K562 (cell line): ENCODE data around the gene RPL36AL. TPM values are rescaled to one million over a fixed set of nuclear protein-coding genes. Genes with fewer than 3 reads are reported as not detected.

Source experiments
- CBFB ChIP-seq: sonication (generic); formaldehyde crosslinking; IDR thresholded peaks from 2 replicates; pipeline ENCODE4 v1.4.0; 2020; ENCODE audit warnings: mild to moderate bottlenecking, missing genetic modification reagents
- CBX3 ChIP-seq, 2 experiments: IDR thresholded peaks; 1 replicate in 1 of 2; 2 replicates in 1 of 2; pipeline ENCODE4 v1.6.1; 2012; ENCODE audit warnings: inconsistent platforms in 2 of 2, low read length in 2 of 2, borderline replicate concordance in 1 of 2, control low read depth in 1 of 2
- CEBPZ ChIP-seq: fragments of 150-350 bp; IDR thresholded peaks from 2 replicates; pipeline ENCODE4 v1.6.1; 2014; ENCODE audit warnings: low read depth, mild to moderate bottlenecking, low read length, borderline replicate concordance
- ESRRA ChIP-seq: fragments of 450-650 bp; IDR thresholded peaks from 2 replicates; pipeline ENCODE4 v1.6.1; 2014; ENCODE audit warnings: low read depth, mild to moderate bottlenecking, moderate library complexity, borderline replicate concordance
- FOXA3 ChIP-seq, 2 experiments: fragments of 450-650 bp in 1 of 2; sonication (generic) in 1 of 2; formaldehyde crosslinking; IDR thresholded peaks in 1 of 2; conservative IDR thresholded peaks in 1 of 2; 2 replicates each; pipeline versions ENCODE4 v1.4.0 to v1.8.0; 2020 to 2022; ENCODE audit warnings: mild to moderate bottlenecking in 2 of 2, missing genetic modification reagents in 1 of 2
- FOXJ3 ChIP-seq: sonication (generic); formaldehyde crosslinking; IDR thresholded peaks from 2 replicates; pipeline ENCODE4 v1.4.0; 2020; ENCODE audit warnings: mild to moderate bottlenecking, missing genetic modification reagents
- JUNB ChIP-seq: fragments of 450-650 bp; formaldehyde crosslinking; conservative IDR thresholded peaks from 2 replicates; pipeline ENCODE4 v1.4.0; 2020; ENCODE audit warnings: mild to moderate bottlenecking
- KDM4B ChIP-seq, 2 experiments: fragments of 450-650 bp in 1 of 2; sonication (generic) in 1 of 2; IDR thresholded peaks; 2 replicates each; pipeline ENCODE4 v1.6.1; 2016 to 2017; ENCODE audit warnings: borderline replicate concordance in 2 of 2, antibody characterized with exemption in 1 of 2, low read depth in 1 of 2, mild to moderate bottlenecking in 1 of 2
- LEF1 ChIP-seq: fragments of 450-650 bp; IDR thresholded peaks from 2 replicates; pipeline ENCODE4 v1.6.1; 2016; ENCODE audit warnings: mild to moderate bottlenecking
- POLR2B ChIP-seq: fragments of 450-650 bp; IDR thresholded peaks from 2 replicates; pipeline ENCODE4 v1.6.1; 2018; ENCODE audit warnings: low read depth; ENCODE audit not compliant: partially characterized antibody
- RBBP5 ChIP-seq: fragments of 200-600 bp; sonication (generic); IDR thresholded peaks from 2 replicates; pipeline ENCODE4 v1.6.1; 2012; ENCODE audit warnings: borderline replicate concordance, mild to moderate bottlenecking, low read length, control low read depth, inconsistent platforms; ENCODE audit not compliant: insufficient read depth, poor library complexity, severe bottlenecking
- RHOXF2B ChIP-seq: fragments of 250-450 bp; sonication (Bioruptor Pico); conservative IDR thresholded peaks from 2 replicates; pipeline ENCODE4 v1.5.1; 2021
- ZBTB34 ChIP-seq: fragments of 250-450 bp; sonication (Bioruptor Pico); IDR thresholded peaks from 2 replicates; pipeline ENCODE4 v1.8.0; 2021; ENCODE audit warnings: mild to moderate bottlenecking, moderate library complexity
- ZBTB7A ChIP-seq: IDR thresholded peaks from 2 replicates; pipeline ENCODE4 v1.6.1; 2011; ENCODE audit warnings: low read depth, mild to moderate bottlenecking, low read length, moderate library complexity, borderline replicate concordance; ENCODE audit not compliant: control insufficient read depth
- ZC3H4 ChIP-seq: sonication (generic); formaldehyde crosslinking; IDR thresholded peaks from 2 replicates; pipeline ENCODE4 v1.9.0; 2021; ENCODE audit warnings: missing genetic modification reagents, borderline replicate concordance
- polyA plus RNA-seq, 8 experiments: library from polyadenylated mRNA; depleted of rRNA in 4 of 8; stranded (reverse) in 5 of 8; unstranded in 3 of 8; fragments of >200 nt; fragmentation: Nextera tagmentation in 2 of 8; fragmentation: Illumina TruSeq in 1 of 8; extraction: Ambion mirVana in 2 of 8; extraction: Trizol in 1 of 8; gene quantifications; 2 replicates each; pipeline versions ENCODE4 v1.2.1 to v1.2.3, GENCODE V29; 2011 to 2014; ENCODE audit warnings: inconsistent platforms in 1 of 8, missing spikeins in 1 of 8
- total RNA-seq, 7 experiments: library from RNA; depleted of rRNA in 6 of 7; stranded (reverse); fragments of >200 nt in 6 of 7; fragmentation: Illumina TruSeq in 2 of 7; extraction: Trizol in 2 of 7; gene quantifications; 2 replicates each; pipeline versions ENCODE4 v1.2.1 to v1.2.3, GENCODE V29; 2011 to 2021; ENCODE audit warnings: low replicate concordance in 1 of 7
- TF ChIP-seq, protein P1 (sequence below), 3 experiments: fragments of 200-800 bp in 1 of 3; sonication (Bioruptor generic) in 1 of 3; sonication (generic) in 1 of 3; formaldehyde crosslinking in 1 of 3; IDR thresholded peaks; 2 replicates each; pipeline versions ENCODE4 v1.6.1 to v1.8.0; 2016 to 2022; ENCODE audit warnings: mild to moderate bottlenecking in 2 of 3, missing compliant biosample characterization in 2 of 3, missing genetic modification characterization in 2 of 3, missing genetic modification reagents in 1 of 3
- TF ChIP-seq, protein P2 (sequence below): fragments of 250-450 bp; sonication (Bioruptor Pico); IDR thresholded peaks from 2 replicates; pipeline ENCODE4 v1.9.0; 2021; ENCODE audit warnings: mild to moderate bottlenecking
- TF ChIP-seq, protein P3 (sequence below): fragments of 250-450 bp; sonication (Bioruptor Pico); IDR thresholded peaks from 2 replicates; pipeline ENCODE4 v1.8.0; 2022; ENCODE audit warnings: inconsistent platforms, mild to moderate bottlenecking, moderate library complexity, borderline replicate concordance

The RPL36AL gene
- total and polyA plus RNA-seq, 9 of the 15 experiments (the other 6 are each of a cell fraction or from before 2014, with no cell fraction given): 146 to 674 (median 360) TPM

DNA sequence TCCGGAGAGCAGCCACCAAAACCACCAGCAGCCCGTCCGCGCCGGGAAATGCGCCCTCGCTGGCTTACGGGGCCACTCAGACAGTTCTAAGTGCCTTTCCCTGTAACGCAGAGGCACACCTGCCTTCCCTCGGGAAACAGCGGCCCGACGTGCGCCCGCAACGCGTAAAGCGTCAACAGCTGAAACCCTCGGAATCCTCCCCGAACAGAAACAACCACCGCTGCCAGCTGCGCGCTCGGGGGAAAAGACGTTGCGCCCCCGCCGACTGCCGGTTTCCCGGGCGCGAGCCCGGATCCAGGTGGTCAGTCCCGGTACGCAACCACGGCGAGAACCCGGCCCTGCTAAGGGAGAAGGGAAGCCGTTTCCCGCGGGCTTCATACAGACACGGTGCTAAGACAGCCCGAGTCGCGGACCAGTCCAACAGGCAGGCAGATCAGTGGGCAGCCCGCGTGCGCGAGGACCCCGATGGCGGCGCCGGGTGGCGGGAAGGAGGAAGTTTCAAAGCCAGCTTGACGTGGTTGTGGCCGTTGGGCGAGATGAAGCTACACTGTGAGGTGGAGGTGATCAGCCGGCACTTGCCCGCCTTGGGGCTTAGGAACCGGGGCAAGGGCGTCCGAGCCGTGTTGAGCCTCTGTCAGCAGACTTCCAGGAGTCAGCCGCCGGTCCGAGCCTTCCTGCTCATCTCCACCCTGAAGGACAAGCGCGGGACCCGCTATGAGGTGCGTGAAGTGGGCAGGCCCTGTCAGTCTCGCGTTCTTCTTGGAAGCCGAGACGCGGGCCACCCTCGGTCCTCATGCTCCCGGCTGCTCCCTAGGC, 21.7 kb downstream of the RPL36AL start, which contains the start of gene LRR1 (continued):
- TF ChIP-seq POLR2B: peak; percentile 82
- TF ChIP-seq, protein P1, sequence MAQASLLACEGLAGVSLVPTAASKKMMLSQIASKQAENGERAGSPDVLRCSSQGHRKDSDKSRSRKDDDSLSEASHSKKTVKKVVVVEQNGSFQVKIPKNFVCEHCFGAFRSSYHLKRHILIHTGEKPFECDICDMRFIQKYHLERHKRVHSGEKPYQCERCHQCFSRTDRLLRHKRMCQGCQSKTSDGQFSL (CRISPR knock-in tag; IDR thresholded peaks at IDR 0.05): no peak
- TF ChIP-seq, protein P1 (tag; IDR thresholded peaks at IDR 0.05): no peak
- TF ChIP-seq, protein P2, sequence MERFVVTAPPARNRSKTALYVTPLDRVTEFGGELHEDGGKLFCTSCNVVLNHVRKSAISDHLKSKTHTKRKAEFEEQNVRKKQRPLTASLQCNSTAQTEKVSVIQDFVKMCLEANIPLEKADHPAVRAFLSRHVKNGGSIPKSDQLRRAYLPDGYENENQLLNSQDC (CRISPR knock-in tag): no peak
- TF ChIP-seq ZBTB7A: no peak
- no peak for TF ChIP-seq JUNB (CRISPR knock-in tag)
- TF ChIP-seq FOXJ3 (CRISPR knock-in tag): no peak
- no peak for TF ChIP-seq RHOXF2B
- TF ChIP-seq, protein P3, sequence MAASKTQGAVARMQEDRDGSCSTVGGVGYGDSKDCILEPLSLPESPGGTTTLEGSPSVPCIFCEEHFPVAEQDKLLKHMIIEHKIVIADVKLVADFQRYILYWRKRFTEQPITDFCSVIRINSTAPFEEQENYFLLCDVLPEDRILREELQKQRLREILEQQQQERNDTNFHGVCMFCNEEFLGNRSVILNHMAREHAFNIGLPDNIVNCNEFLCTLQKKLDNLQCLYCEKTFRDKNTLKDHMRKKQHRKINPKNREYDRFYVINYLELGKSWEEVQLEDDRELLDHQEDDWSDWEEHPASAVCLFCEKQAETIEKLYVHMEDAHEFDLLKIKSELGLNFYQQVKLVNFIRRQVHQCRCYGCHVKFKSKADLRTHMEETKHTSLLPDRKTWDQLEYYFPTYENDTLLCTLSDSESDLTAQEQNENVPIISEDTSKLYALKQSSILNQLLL (CRISPR knock-in tag): no peak
- no peak; a peak in 1 of 3 replicates for TF ChIP-seq CBX3 (IDR thresholded peaks at IDR 0.05; ENCODE audit: borderline replicate concordance in 1 of 2, low read length in 2 of 2)
- TF ChIP-seq CBFB (CRISPR knock-in tag): no peak
- peak; percentile 87 for TF ChIP-seq RBBP5
- TF ChIP-seq KDM4B (IDR thresholded peaks at IDR 0.05; ENCODE audit: borderline replicate concordance in 2 of 2, low read depth in 1 of 2): no peak
- TF ChIP-seq ZC3H4 (CRISPR knock-in tag): no peak
- TF ChIP-seq CEBPZ: no peak
- TF ChIP-seq ESRRA: 0 out of 2 replicates have a peak, but pooled peaks have one; percentile 37
- 0 out of 4 replicates have a peak, but pooled peaks of 1 of the 2 experiments have one; percentile 51 for TF ChIP-seq FOXA3 (CRISPR knock-in tag; conservative IDR thresholded peaks at IDR 0.05 in 1 of 2, IDR thresholded peaks at IDR 0.05 in 1 of 2)
- TF ChIP-seq LEF1: no peak
- no peak for TF ChIP-seq ZBTB34 (CRISPR knock-in tag)
